ENCODE results near the gene BMPR1B. TPM values are rescaled to one million over a fixed set of nuclear protein-coding genes. Genes with fewer than 3 reads are reported as not detected.
A peak's percentile ranks its signal among the peaks of the same experiment; 100 is the strongest.

Gene BMPR1B
- total RNA-seq, 2 donors from 2014 or later = 28.6 to 59.8 TPM

DNA sequence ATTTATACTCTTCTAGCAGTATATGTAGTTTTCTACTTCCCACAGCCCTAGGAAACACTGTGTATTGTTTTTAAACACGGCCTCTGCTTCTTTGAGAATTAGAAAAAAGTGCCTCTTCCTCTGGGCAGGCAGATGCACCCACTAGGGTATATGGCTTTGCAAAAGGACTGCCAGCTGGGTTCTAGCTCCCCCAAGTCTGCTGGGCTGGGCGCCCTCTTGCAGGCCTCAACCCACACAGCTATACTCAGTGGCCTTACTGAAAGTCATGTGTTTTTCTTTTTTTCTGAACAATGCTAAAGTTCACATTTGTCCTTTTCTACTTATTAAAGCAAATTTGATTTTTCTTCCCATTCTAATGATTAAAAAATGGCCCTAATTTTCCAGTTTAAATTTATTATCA, 35.5 kb upstream of the BMPR1B start:
- intact Hi-C loops (cut with DNase I) = no loop called here
- Histone ChIP-seq H3K27me3 (replicated peaks; ENCODE audit: insufficient read depth) (no peaks in the 10 kb centered on the region), H3K36me3 (no peaks in the 10 kb centered on the region), H3K4me1 (replicated peaks) (no peaks in the 10 kb centered on the region), H3K27ac (no peak overlapping the region), H3K9me3 (no peaks in the 10 kb centered on the region), H3K4me3 (no peak overlapping the region)
- TF ChIP-seq POLR2A (IDR thresholded peaks at IDR 0.05) (no peak), POLR2AphosphoS5 (IDR thresholded peaks at IDR 0.05) (no peak)
- TF ChIP-seq, protein P1, sequence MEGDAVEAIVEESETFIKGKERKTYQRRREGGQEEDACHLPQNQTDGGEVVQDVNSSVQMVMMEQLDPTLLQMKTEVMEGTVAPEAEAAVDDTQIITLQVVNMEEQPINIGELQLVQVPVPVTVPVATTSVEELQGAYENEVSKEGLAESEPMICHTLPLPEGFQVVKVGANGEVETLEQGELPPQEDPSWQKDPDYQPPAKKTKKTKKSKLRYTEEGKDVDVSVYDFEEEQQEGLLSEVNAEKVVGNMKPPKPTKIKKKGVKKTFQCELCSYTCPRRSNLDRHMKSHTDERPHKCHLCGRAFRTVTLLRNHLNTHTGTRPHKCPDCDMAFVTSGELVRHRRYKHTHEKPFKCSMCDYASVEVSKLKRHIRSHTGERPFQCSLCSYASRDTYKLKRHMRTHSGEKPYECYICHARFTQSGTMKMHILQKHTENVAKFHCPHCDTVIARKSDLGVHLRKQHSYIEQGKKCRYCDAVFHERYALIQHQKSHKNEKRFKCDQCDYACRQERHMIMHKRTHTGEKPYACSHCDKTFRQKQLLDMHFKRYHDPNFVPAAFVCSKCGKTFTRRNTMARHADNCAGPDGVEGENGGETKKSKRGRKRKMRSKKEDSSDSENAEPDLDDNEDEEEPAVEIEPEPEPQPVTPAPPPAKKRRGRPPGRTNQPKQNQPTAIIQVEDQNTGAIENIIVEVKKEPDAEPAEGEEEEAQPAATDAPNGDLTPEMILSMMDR (IDR thresholded peaks at IDR 0.05) = no peak
- 91% methylated on average over 2 of the region's 2 CpGs for WGBS
- DNase-seq (ENCODE audit: low spot score) = no peak

DNA sequence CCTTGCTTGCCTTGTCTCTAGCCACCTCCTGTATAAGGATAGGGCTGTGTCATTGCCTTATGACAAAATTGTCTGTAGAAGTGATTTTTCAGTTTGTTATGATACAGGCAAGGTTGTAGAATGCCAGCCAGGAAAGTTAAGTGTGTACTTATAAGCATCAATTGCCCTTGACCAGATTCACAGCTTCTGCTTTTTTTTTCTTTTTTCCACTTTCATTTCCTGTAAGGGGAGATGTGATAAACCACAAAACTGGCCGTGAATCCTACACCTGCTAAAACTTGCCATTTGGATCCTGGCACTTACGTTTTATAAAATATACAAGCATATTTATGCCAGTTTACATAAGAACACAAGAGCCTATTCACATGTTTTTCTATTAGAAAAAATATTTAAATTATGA, 35.0 kb upstream of the BMPR1B start:
- H3K27me3 ChIP-seq (replicated peaks; ENCODE audit: insufficient read depth) = no peaks in the 10 kb centered on the region
- H3K27ac ChIP-seq = no peak overlapping the region
- H3K9me3 ChIP-seq = no peaks in the 10 kb centered on the region
- WGBS = 31% methylated on average over 2 of the region's 2 CpGs
- TF ChIP-seq, protein P1 (IDR thresholded peaks at IDR 0.05) = no peak
- TF ChIP-seq POLR2AphosphoS5 (IDR thresholded peaks at IDR 0.05) (no peak), POLR2A (IDR thresholded peaks at IDR 0.05) (no peak)
- no peak for DNase-seq (ENCODE audit: low spot score)
- no peak overlapping the region for H3K4me3 ChIP-seq
- intact Hi-C loops (cut with DNase I) = no loop called here
- H3K4me1 ChIP-seq (replicated peaks) = no peaks in the 10 kb centered on the region
- H3K36me3 ChIP-seq = no peaks in the 10 kb centered on the region

DNA sequence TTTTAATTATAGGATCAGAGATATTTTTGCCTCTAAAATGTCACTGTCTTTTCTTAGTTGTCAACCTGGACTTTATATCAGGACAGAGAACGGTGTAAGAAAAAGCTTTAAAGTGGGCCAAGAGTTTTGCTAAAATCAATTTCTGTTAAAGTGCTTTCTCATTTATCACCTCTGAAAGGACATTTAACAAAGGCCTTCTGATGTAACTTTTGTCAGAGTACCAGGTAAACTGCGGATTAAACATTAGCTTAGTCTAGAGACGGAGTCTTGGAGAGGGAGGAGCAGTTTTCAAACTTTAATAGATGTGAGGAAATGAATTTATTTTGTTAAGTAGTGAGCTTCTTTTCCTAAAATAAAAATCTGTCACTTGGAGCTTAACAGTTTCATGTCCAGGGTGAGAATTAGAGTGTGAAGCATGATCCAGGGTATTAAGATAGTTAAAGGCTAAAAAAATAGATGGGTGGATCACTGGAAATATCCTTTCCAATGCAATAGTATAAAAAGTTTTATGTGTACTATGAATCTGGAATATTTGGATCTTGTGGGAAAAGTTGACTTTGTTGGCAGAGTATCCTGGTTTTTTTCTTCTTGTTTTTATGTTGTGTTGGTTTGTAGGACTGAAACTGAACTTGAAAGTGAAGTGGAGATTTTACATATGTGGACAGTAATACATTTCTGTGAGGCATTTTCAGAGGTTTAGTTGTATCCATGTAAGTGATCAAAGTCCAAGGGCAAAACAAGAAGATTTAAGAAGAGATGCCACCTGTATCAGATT, 33.6 kb upstream of the BMPR1B start:
- DNase-seq (ENCODE audit: low spot score) = no peak
- no peaks in the 10 kb centered on the region for H3K27me3 ChIP-seq (replicated peaks; ENCODE audit: insufficient read depth)
- peak overlapping the region; percentile 24 to 52 for H3K27ac ChIP-seq
- H3K36me3 ChIP-seq = no peaks in the 10 kb centered on the region
- no peak overlapping the region for H3K4me3 ChIP-seq
- no peaks in the 10 kb centered on the region for H3K9me3 ChIP-seq
- H3K4me1 ChIP-seq (replicated peaks) = no peaks in the 10 kb centered on the region
- WGBS = 42% methylated on average over 3 of the region's 3 CpGs
- peak; percentile 25 for TF ChIP-seq POLR2AphosphoS5 (IDR thresholded peaks at IDR 0.05)
- no peak for TF ChIP-seq POLR2A (IDR thresholded peaks at IDR 0.05)
- TF ChIP-seq, protein P1 (IDR thresholded peaks at IDR 0.05) = no peak
- intact Hi-C loops (cut with DNase I) = no loop called here

DNA sequence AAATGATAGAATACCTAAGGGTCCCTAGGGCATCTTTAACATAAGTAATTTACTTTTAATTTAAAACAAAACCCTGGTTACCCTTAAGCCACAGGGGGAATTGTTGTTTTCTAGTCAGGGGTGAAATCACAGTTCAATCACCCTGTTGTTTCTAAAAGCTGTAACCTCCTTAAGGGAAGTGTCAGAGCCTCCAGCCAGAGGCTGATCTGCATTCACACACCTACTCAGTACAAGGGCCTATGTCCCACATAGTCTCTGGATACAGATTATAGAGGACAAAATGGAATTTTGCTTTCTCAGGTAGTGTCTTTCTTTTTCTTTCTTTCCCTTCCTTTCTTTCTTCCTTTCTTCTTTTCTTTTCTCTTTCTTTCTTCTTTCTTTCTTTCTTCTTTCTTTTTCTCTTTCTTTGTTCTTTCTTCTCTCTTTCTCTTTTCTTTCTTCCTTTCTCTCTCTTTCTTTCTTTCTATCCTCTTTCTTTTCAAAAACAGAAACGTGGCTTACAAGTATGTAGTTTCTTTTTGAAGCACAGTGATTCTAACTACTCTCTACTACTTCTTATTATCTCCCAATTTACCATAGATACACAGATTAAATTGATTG, 31.1 kb upstream of the BMPR1B start:
- TF ChIP-seq POLR2A (IDR thresholded peaks at IDR 0.05) = no peak
- Histone ChIP-seq H3K27me3 (replicated peaks; ENCODE audit: insufficient read depth) (no peaks in the 10 kb centered on the region), H3K9me3 (no peaks in the 10 kb centered on the region), H3K4me1 (replicated peaks) (no peaks in the 10 kb centered on the region), H3K36me3 (no peaks in the 10 kb centered on the region), H3K27ac (no peak overlapping the region), H3K4me3 (no peak overlapping the region)
- no peak for DNase-seq (ENCODE audit: low spot score)
- intact Hi-C loops (cut with DNase I) = no loop called here
- 77% methylated on average over 1 of the region's 1 CpG for WGBS

DNA sequence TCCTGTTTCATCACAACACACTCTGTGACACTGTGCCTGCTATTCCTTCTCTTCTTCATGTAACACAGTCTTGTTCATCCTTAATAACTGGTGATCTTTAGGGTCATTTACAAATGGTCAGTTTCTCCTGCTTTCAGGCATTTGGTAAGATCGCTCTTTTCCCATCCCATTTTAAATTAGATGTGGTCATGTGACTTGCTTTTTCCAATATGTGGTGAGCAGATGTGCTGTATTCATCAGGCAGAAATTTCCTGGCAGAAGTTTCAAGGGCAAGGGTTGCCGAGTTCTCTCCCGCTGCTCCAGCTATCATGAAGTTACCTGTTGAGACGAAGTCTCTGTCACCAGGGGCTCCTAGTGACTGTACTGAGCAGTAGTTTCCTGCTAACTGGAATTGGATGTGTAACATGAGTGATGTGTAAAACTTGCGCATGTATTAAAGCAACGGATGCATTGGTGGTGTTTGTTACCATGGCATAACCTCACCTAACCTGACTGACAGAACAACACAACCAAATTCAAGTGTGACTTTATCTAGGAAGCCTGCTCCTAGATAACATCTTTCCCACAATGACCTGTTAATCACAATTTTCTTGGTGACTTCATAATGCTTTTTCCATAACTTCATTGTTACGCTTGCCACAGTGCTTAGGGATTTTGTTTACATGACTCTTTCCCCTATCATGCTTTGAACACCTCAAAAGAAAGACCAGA, 29.5 kb upstream of the BMPR1B start:
- H3K4me1 ChIP-seq (replicated peaks) = no peaks in the 10 kb centered on the region
- intact Hi-C loops (cut with DNase I) = no loop called here
- H3K9me3 ChIP-seq = no peaks in the 10 kb centered on the region
- H3K27ac ChIP-seq = no peak overlapping the region
- DNase-seq (ENCODE audit: low spot score) = no peak
- H3K4me3 ChIP-seq = no peak overlapping the region
- TF ChIP-seq POLR2AphosphoS5 (IDR thresholded peaks at IDR 0.05) = no peak
- no peak for TF ChIP-seq POLR2A (IDR thresholded peaks at IDR 0.05)
- TF ChIP-seq, protein P1 (IDR thresholded peaks at IDR 0.05) = no peak
- WGBS = 92% methylated on average over 7 of the region's 7 CpGs
- H3K27me3 ChIP-seq (replicated peaks; ENCODE audit: insufficient read depth) = no peaks in the 10 kb centered on the region
- H3K36me3 ChIP-seq = no peaks in the 10 kb centered on the region

Measured in prostate gland (tissue), 2 donors.